Common myeloid progenitor, CD34-positive (primary cell): ENCODE measurements around the gene VAPA.

Source experiments
- CTCF ChIA-PET: fragments of 350-600 bp; sonication (Branson Sonifier 250); formaldehyde crosslinking; loops from one replicate; lab custom pipeline; 2021; ENCODE audit warnings: antibody characterized with exemption; lab: Charles Lee
- POLR2A ChIA-PET: fragments of 350-600 bp; sonication (Branson Sonifier 250); formaldehyde crosslinking; loops from one replicate; lab custom pipeline; 2021; ENCODE audit warnings: antibody characterized with exemption; lab: Charles Lee
- DNase-seq, 3 donors: peaks; one replicate each; pipeline versions ENCODE4 v3.0.0 to v3.0.0-alpha.2; 2013
- H3K27ac ChIP-seq, 2 experiments: 1 replicate in 1 of 2; 2 replicates in 1 of 2; pipeline ENCODE4 v1.7.0; 2013; ENCODE audit warnings: inconsistent platforms in 2 of 2, low read length in 2 of 2, mild to moderate bottlenecking in 2 of 2, low read depth in 1 of 2, moderate library complexity in 1 of 2; ENCODE audit not compliant: severe bottlenecking in 2 of 2, insufficient read depth in 1 of 2, poor library complexity in 1 of 2
- H3K27me3 ChIP-seq, 5 experiments: replicated peaks in 2 of 5; 1 replicate in 3 of 5; 2 replicates in 2 of 5; pipeline versions ENCODE4 v1.6.1 to v1.7.0; 2013; ENCODE audit warnings: low read length in 4 of 5, mild to moderate bottlenecking in 2 of 5, moderate library complexity in 2 of 5, inconsistent platforms in 1 of 5; ENCODE audit not compliant: insufficient read depth in 5 of 5, control insufficient read depth in 4 of 5
- H3K36me3 ChIP-seq, 4 experiments: 1 replicate in 2 of 4; 2 replicates in 2 of 4; pipeline versions ENCODE4 v1.6.1 to v1.7.0; 2013; ENCODE audit warnings: low read length in 3 of 4, control low read depth in 1 of 4, mild to moderate bottlenecking in 1 of 4; ENCODE audit not compliant: control insufficient read depth in 4 of 4, insufficient read depth in 4 of 4
- H3K4me1 ChIP-seq, 4 experiments: 1 replicate in 3 of 4; 2 replicates in 1 of 4; pipeline versions ENCODE4 v1.6.1 to v1.7.1; 2013; ENCODE audit warnings: low read length in 3 of 4, mild to moderate bottlenecking in 3 of 4, control low read depth in 1 of 4, inconsistent platforms in 1 of 4, moderate library complexity in 1 of 4; ENCODE audit not compliant: control insufficient read depth in 4 of 4, insufficient read depth in 4 of 4; ENCODE audit errors: control extremely low read depth in 1 of 4
- H3K4me3 ChIP-seq, 7 experiments: 1 replicate in 4 of 7; 2 replicates in 3 of 7; pipeline versions ENCODE4 v1.5.1 to v1.7.0; 2013; ENCODE audit warnings: mild to moderate bottlenecking in 7 of 7, low read length in 6 of 7, moderate library complexity in 6 of 7, inconsistent platforms in 2 of 7, low read depth in 2 of 7, control low read depth in 1 of 7; ENCODE audit not compliant: insufficient read depth in 4 of 7, control insufficient read depth in 1 of 7; ENCODE audit errors: extremely low read depth in 1 of 7
- H3K9me3 ChIP-seq, 5 experiments: 1 replicate in 4 of 5; 2 replicates in 1 of 5; pipeline versions ENCODE4 v1.6.1 to v1.7.1; 2013; ENCODE audit warnings: low read length in 4 of 5, mild to moderate bottlenecking in 2 of 5, inconsistent platforms in 1 of 5, low read depth in 1 of 5, moderate library complexity in 1 of 5; ENCODE audit not compliant: control insufficient read depth in 4 of 5, insufficient read depth in 2 of 5; ENCODE audit errors: control extremely low read depth in 1 of 5
- WGBS: methylation state at CpG from one replicate; pipeline ENCODE4 v1.1.5; 2013; ENCODE audit not compliant: insufficient coverage; 5-methylcytosine and 5-hydroxymethylcytosine counted together

Gene VAPA

DNA sequence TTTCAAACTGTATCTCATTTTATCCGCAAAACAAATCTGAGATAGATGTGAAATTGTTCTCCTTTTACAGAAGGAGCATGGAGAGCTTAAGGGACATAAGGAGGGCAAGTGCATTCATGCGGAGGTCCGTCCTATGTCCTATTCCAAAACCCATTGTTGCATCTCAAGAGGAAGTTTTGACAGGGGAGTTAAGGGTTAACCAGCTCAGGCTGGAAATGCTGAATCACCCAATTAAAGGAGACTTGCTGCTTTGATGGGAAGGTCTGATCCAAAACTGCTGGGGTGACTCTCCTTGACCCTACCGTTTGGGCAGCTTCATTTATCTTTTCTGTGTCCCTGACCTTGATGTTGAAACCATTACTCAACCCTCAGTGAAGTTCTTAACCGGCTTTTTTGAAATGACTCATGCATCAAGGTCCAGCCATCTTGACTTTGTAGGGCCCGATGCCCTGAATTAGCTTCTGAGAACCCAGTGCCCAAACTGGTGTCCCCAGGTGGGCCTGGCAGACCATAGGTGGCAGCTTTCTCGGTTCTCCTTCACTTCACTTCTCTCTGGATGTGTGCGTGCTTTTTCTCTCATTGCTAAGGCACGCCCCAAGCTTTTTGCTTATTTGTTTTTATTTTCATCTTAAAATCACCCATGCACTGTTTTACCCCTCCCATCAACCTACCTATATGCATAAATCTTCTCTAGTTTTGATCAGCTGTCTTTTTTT, 43.9 kb upstream of the VAPA start:
- H3K27me3 ChIP-seq, result no peaks in the 10 kb centered on the region
- H3K4me1 ChIP-seq, result peaks cover 10 to 37% (median 21%) of the 10 kb centered on the region in 4 experiments
- peaks cover 0 to 17% (median 0%) of the 10 kb centered on the region in 5 experiments for H3K9me3 ChIP-seq
- CTCF ChIA-PET, result interaction anchor here (0.7 to 1.4 kb wide), 3 partner anchors 9 to 77 kb away, joined by 3 read pairs; no protein-coding TSS in a partner anchor
- H3K27ac ChIP-seq, result peak overlapping the region in 1 of 2 experiments; percentile 65
- DNase-seq, result peak in 2 of 3 donors; percentile 45 to 57
- POLR2A ChIA-PET, result interaction anchor here (0.8 kb wide), 1 partner anchor 13 kb away, joined by 4 read pairs; no protein-coding TSS in a partner anchor
- H3K4me3 ChIP-seq, result no peak overlapping the region
- H3K36me3 ChIP-seq, result no peaks in the 10 kb centered on the region
- 70% methylated on average over 7 of the region's 9 CpGs for WGBS

DNA sequence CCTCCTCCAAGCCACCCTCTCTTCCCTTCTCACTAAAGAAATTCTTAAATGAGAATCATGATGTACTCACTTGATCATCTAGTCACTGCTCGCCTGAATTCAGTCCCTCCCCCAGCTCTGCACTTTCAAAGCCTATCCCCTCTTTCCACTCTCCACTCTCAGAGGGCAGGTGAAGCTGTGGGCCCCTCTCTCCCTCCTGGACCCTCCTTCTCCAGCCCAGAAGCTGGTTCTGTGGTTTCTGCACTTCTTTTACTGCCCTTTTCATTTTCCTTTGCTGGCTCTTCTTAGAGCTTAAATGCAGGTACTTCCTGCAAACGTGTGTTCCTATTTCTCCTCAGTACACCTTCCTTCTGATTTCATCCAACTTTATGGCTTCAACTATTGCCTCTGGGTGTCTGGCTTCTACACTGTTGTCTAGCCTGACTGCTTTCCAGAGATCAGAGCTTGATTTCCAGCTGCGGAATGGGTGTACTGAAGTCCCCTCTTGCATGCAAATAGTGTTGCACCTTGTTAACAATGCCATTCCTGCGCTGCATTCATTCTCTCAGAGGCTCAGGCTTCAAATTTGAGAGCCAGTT, 43.3 kb upstream of the VAPA start:
- Histone ChIP-seq H3K9me3 (peaks cover 0 to 13% (median 0%) of the 10 kb centered on the region in 5 experiments), H3K4me3 (no peak overlapping the region), H3K4me1 (peaks cover 10 to 37% (median 21%) of the 10 kb centered on the region in 4 experiments), H3K27me3 (no peaks in the 10 kb centered on the region), H3K36me3 (no peaks in the 10 kb centered on the region), H3K27ac (peak overlapping the region in 1 of 2 experiments; percentile 65)
- ChIA-PET POLR2A (no interaction called here), CTCF (interaction anchor here (1.0 kb wide), 1 partner anchor 10 kb away, joined by 3 read pairs; no protein-coding TSS in a partner anchor)
- WGBS, result 69% methylated on average over 4 of the region's 4 CpGs
- DNase-seq, result no peak

DNA sequence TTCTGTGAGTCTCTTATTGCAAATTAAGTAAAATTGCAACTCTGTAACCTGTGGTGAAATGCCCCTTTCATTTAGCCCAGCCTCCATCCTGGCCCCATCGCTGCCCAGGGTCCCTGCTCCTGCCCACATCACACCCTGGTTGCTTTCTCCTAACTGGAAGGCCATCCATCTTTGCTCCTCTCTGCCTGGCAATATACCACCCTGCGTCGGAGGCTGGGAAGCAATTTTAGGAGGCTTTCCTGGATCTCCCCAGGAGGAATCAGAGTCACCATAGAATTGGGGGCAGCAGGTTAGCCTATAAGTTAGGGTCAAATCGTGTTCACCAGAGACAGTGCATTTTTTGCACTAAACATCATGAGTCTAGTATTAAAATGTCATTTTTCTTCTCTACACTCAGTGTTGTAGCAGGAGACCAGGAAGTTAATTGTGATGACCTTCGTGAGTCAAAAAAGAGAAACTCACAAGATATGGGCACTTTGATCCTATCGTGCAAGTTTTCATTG, 42.5 kb upstream of the VAPA start:
- DNase-seq, result no peak
- peaks cover 10 to 37% (median 21%) of the 10 kb centered on the region in 4 experiments for H3K4me1 ChIP-seq
- peaks cover 0 to 6% (median 0%) of the 10 kb centered on the region in 5 experiments for H3K9me3 ChIP-seq
- H3K27ac ChIP-seq, result peak overlapping the region in 1 of 2 experiments; percentile 65
- no peak overlapping the region for H3K4me3 ChIP-seq
- WGBS, result 96% methylated on average over 3 of the region's 6 CpGs
- POLR2A ChIA-PET, result no interaction called here
- CTCF ChIA-PET, result no interaction called here
- no peaks in the 10 kb centered on the region for H3K27me3 ChIP-seq
- H3K36me3 ChIP-seq, result no peaks in the 10 kb centered on the region

DNA sequence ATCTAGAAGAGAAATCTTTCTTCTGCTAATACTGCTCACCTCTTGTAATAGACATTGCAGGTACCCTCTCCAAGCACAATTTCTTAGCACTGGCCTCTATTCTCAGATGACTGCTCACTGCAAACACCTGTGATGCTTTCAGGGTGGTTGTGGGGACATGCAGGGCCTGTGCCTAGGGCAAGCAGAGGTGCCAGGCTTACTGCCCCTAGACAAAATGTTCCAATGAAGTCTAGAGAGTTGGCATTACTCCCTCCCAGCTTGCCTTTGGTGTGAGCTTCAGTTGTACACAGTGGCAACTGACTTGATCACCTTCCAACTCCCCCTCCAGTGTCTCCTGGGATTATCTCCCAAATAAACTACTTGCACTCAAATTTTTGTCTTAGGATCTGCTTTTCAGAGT, 41.0 kb upstream of the VAPA start:
- Histone ChIP-seq H3K36me3 (no peaks in the 10 kb centered on the region), H3K4me3 (no peak overlapping the region), H3K9me3 (no peaks in the 10 kb centered on the region), H3K27ac (no peak overlapping the region), H3K4me1 (peaks cover 10 to 37% (median 21%) of the 10 kb centered on the region in 4 experiments), H3K27me3 (no peaks in the 10 kb centered on the region)
- ChIA-PET POLR2A (no interaction called here), CTCF (interaction anchor here (1.4 kb wide), 1 partner anchor 10 kb away, joined by 3 read pairs; no protein-coding TSS in a partner anchor)
- DNase-seq, result no peak

DNA sequence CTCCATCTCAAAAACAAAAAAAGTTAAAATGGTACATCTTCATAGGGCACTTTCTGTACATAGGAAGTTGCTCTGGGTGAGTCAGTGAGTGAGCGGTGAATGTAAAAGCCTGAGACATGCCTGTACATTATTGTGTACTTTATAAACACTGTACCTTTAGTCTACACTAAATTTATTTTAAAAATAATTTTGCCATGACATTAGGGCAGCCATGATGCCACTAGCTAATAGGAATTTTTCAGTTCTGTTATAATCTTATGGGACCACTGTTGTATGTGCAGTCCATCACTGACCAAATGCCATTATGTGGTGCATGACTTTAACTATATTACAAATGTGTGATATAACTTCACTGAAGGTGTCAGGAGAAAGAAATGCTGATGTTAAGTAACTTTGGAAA, 39.1 kb upstream of the VAPA start:
- no peak for DNase-seq
- WGBS, result no CpG with 5 or more reads among the region's 1 CpG
- Histone ChIP-seq H3K27ac (no peak overlapping the region), H3K4me3 (no peak overlapping the region), H3K4me1 (peaks cover 8 to 20% (median 11%) of the 10 kb centered on the region in 4 experiments), H3K9me3 (no peaks in the 10 kb centered on the region), H3K27me3 (no peaks in the 10 kb centered on the region), H3K36me3 (no peaks in the 10 kb centered on the region)
- POLR2A ChIA-PET, result no interaction called here
- CTCF ChIA-PET, result no interaction called here

DNA sequence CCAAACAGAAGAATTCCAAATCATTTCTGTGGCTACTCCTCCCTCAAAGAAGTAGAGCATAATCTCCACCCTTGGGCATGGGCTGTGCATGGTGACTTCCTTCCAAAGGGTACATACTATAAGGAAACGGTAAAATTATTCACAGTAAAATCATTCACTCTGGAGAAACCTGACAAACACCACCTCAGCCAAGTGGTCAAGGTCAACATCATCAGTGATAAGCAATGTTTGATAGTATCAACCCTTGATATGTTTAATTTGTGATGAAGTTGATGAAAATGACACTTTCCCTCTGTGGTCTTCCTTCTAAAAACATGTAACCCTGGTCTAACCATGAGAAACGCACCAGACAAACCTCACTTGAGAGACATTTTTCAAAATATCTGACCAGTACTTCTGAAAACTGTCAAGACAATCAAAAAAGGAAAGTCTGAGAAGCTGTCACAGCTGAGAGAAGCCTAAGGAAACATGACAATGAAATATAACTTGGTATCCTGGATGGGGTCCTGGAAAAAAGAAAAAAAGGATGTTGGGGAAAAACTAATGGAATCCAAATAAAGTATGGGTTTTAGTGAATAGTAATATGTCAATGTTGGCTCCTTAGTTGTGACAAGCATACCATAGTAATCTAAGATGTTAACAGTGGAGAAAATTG, 37.5 kb upstream of the VAPA start:
- WGBS, result 100% methylated on average over 1 of the region's 2 CpGs
- ChIA-PET POLR2A (no interaction called here), CTCF (no interaction called here)
- H3K36me3 ChIP-seq, result no peaks in the 10 kb centered on the region
- H3K9me3 ChIP-seq, result no peaks in the 10 kb centered on the region
- no peak for DNase-seq
- no peaks in the 10 kb centered on the region for H3K27me3 ChIP-seq
- H3K27ac ChIP-seq, result peak overlapping the region in 1 of 2 experiments; percentile 78
- H3K4me1 ChIP-seq, result peaks cover 0 to 4% (median 0%) of the 10 kb centered on the region in 4 experiments
- H3K4me3 ChIP-seq, result no peak overlapping the region
